Measurements from ENCODE around the gene MDFI.

MDFI gene

GRCh38 chr6:41630069-41630468, 8.2 kb upstream of the MDFI start:
- no peak for ATAC-seq
- TF ChIP-seq BACH2 (CRISPR knock-in tag; IDR thresholded peaks at IDR 0.05; ENCODE audit: borderline replicate concordance) (no peak), CREB5 (CRISPR knock-in tag; IDR thresholded peaks at IDR 0.05; ENCODE audit: low read depth) (no peak), TCF4 (CRISPR knock-in tag; IDR thresholded peaks at IDR 0.05; ENCODE audit: borderline replicate concordance) (no peak), ISL1 (CRISPR knock-in tag; IDR thresholded peaks at IDR 0.05) (no peak)

- no peak for ATAC-seq
Measured at GRCh38 chr6:41630946-41631345, 7.3 kb upstream of the MDFI start.

GRCh38 chr6:41633056-41633634, 5.1 kb upstream of the MDFI start:
- no peak for TF ChIP-seq ARNTL (CRISPR knock-in tag; IDR thresholded peaks at IDR 0.05; ENCODE audit: borderline replicate concordance, low read depth)
- no peak for TF ChIP-seq CSRNP3 (CRISPR knock-in tag; IDR thresholded peaks at IDR 0.05)
- TF ChIP-seq TSHZ2 (CRISPR knock-in tag; IDR thresholded peaks at IDR 0.05): no peak
- no peak for TF ChIP-seq POU6F1 (CRISPR knock-in tag; IDR thresholded peaks at IDR 0.05; ENCODE audit: borderline replicate concordance, low read depth)
- TF ChIP-seq ZNF70 (CRISPR knock-in tag; IDR thresholded peaks at IDR 0.05): no peak
- no peak for TF ChIP-seq TOX (CRISPR knock-in tag; IDR thresholded peaks at IDR 0.05; ENCODE audit: borderline replicate concordance)
- no peak for ATAC-seq

More at GRCh38 chr6:41630946-41631345, 7.3 kb upstream of the MDFI start:
- TF ChIP-seq ZNF70 (CRISPR knock-in tag; IDR thresholded peaks at IDR 0.05): no peak
- no peak for TF ChIP-seq ZNF565 (CRISPR knock-in tag; conservative IDR thresholded peaks at IDR 0.05; ENCODE audit: low read depth)
- no peak for TF ChIP-seq CREB5 (CRISPR knock-in tag; IDR thresholded peaks at IDR 0.05; ENCODE audit: low read depth)
- TF ChIP-seq SNAI2 (CRISPR knock-in tag; IDR thresholded peaks at IDR 0.05): no peak
- TF ChIP-seq TOX (CRISPR knock-in tag; IDR thresholded peaks at IDR 0.05; ENCODE audit: borderline replicate concordance): no peak
- no peak for TF ChIP-seq CSDC2 (CRISPR knock-in tag; IDR thresholded peaks at IDR 0.05)
- TF ChIP-seq ESRRG (CRISPR knock-in tag; IDR thresholded peaks at IDR 0.05): no peak
- no peak for TF ChIP-seq ISL1 (CRISPR knock-in tag; IDR thresholded peaks at IDR 0.05)
- TF ChIP-seq GLIS3 (CRISPR knock-in tag; IDR thresholded peaks at IDR 0.05): no peak
- no peak for TF ChIP-seq PPARA (CRISPR knock-in tag; IDR thresholded peaks at IDR 0.05; ENCODE audit: borderline replicate concordance)
- TF ChIP-seq CSRNP3 (CRISPR knock-in tag; IDR thresholded peaks at IDR 0.05): no peak
- TF ChIP-seq ZFP3 (CRISPR knock-in tag; IDR thresholded peaks at IDR 0.05): no peak
- TF ChIP-seq ZC3H10 (CRISPR knock-in tag; IDR thresholded peaks at IDR 0.05): no peak
- TF ChIP-seq OSR1 (CRISPR knock-in tag; IDR thresholded peaks at IDR 0.05): no peak
- no peak for TF ChIP-seq RARB (CRISPR knock-in tag; IDR thresholded peaks at IDR 0.05)
- TF ChIP-seq POU6F1 (CRISPR knock-in tag; IDR thresholded peaks at IDR 0.05; ENCODE audit: borderline replicate concordance, low read depth): no peak
